GM18868 (cell line): ENCODE results near the gene GPC1.

Source experiments
- ATAC-seq: cut with Tn5 transposase; IDR thresholded peaks from one replicate; pipeline ENCODE4 v1.9.1; 2021; ENCODE audit warnings: mild to moderate bottlenecking, moderate library complexity; ENCODE audit not compliant: unreplicated experiment

The GPC1 gene

GRCh38 chr2:240429341-240429871 is 6.1 kb upstream of the GPC1 start:
- no peak for ATAC-seq

GRCh38 chr2:240429872-240430491 is 5.5 kb upstream of the GPC1 start:
- ATAC-seq, result no peak

- no peak for ATAC-seq
Measured at GRCh38 chr2:240430595-240430994, 4.9 kb upstream of the GPC1 start.

- no peak for ATAC-seq
Measured at GRCh38 chr2:240431271-240431660, 4.2 kb upstream of the GPC1 start.

- ATAC-seq, result no peak
Measured at GRCh38 chr2:240431661-240432424, 3.6 kb upstream of the GPC1 start.

GRCh38 chr2:240432430-240432819 is 3.0 kb upstream of the GPC1 start:
- no peak for ATAC-seq

- ATAC-seq, result no peak
Measured at GRCh38 chr2:240432820-240433801, 2.4 kb upstream of the GPC1 start.

GRCh38 chr2:240433973-240434727 is 1.3 kb upstream of the GPC1 start:
- ATAC-seq, result no peak

GRCh38 chr2:240434728-240435456 is 571 bp upstream of the GPC1 start:
- ATAC-seq, result peak; percentile 69

GRCh38 chr2:240435948-240436682 is 652 bp downstream of the GPC1 start:
- no peak for ATAC-seq

GRCh38 chr2:240436683-240437550 is 1.5 kb downstream of the GPC1 start:
- ATAC-seq, result no peak

- no peak for ATAC-seq
Measured at GRCh38 chr2:240437551-240437860, 2.0 kb downstream of the GPC1 start.

GRCh38 chr2:240437861-240438809 is 2.7 kb downstream of the GPC1 start:
- ATAC-seq, result no peak

GRCh38 chr2:240438810-240439697 is 3.6 kb downstream of the GPC1 start:
- no peak for ATAC-seq

GRCh38 chr2:240439698-240440151 is 4.3 kb downstream of the GPC1 start:
- ATAC-seq, result no peak

GRCh38 chr2:240440251-240440650 is 4.8 kb downstream of the GPC1 start:
- no peak for ATAC-seq
